HepG2 (cell line): ENCODE measurements around the gene TMEM131L. TPM values are rescaled to one million over a fixed set of nuclear protein-coding genes. Genes with fewer than 3 reads are reported as not detected.

Experiments used
- ATAC-seq: fragments of 200-7000 bp; cut with Tn5 transposase; 3 replicates; pipeline ENCODE4 v1.9.1; 2020; ENCODE audit warnings: mild to moderate bottlenecking, moderate library complexity
- BruUV-seq: library from RNA; stranded (reverse); fragments of 400-500 nt; replicated peaks from 2 replicates; lab custom pipeline; 2021; lab: Mats Ljungman, UMichigan
- CTCF ChIA-PET: fragments of 300-600 bp; formaldehyde crosslinking; extraction: SDS; loops from one replicate; lab custom pipeline; 2021; ENCODE audit warnings: low total read pairs, inconsistent platforms, low intra/inter-chr PET ratio; lab: Yijun Ruan, JAX
- POLR2A ChIA-PET: fragments of 350-600 bp; sonication (Branson Sonifier 250); formaldehyde crosslinking; loops from one replicate; lab custom pipeline; 2020; ENCODE audit warnings: antibody characterized with exemption, inconsistent platforms; lab: Yijun Ruan, JAX
- DNase-seq: peaks from one replicate; pipeline ENCODE4 v3.0.0-alpha.2; 2015; ENCODE audit warnings: low spot score
- FAIRE-seq: peaks from 3 replicates; lab custom pipeline; 2011; peaks lifted over from hg19 to GRCh38; lab: Jason Lieb, UNC
- H2AFZ ChIP-seq: one replicate; pipeline ENCODE4 v1.6.1; 2011; ENCODE audit warnings: low read length, inconsistent platforms
- H3K27ac ChIP-seq: fragments of 300-600 bp; 3 replicates; pipeline ENCODE4 v1.8.0; 2011; ENCODE audit warnings: mixed run types, mild to moderate bottlenecking, mixed read lengths, low read length, inconsistent platforms; ENCODE audit not compliant: insufficient read depth; ENCODE audit errors: extremely low read length
- H3K27me3 ChIP-seq, 2 experiments: fragments of 200-600 bp in 1 of 2; 2 replicates in 1 of 2; 3 replicates in 1 of 2; pipeline versions ENCODE4 v1.6.0 to v1.8.0; 2011; ENCODE audit warnings: low read length in 2 of 2, mild to moderate bottlenecking in 2 of 2, moderate library complexity in 2 of 2, inconsistent platforms in 1 of 2; ENCODE audit not compliant: insufficient read depth in 2 of 2, control insufficient read depth in 1 of 2
- H3K36me3 ChIP-seq, 2 experiments: fragments of 200-600 bp in 1 of 2; replicated peaks in 1 of 2; 2 replicates in 1 of 2; 3 replicates in 1 of 2; pipeline versions ENCODE4 v1.5.1 to v1.8.0; 2011; ENCODE audit warnings: low read length in 2 of 2, inconsistent platforms in 1 of 2; ENCODE audit not compliant: insufficient read depth in 2 of 2, control insufficient read depth in 1 of 2
- H3K4me1 ChIP-seq: 2 replicates; pipeline ENCODE4 v1.5.1; 2012; ENCODE audit warnings: low read length, inconsistent platforms; ENCODE audit not compliant: insufficient read depth
- H3K4me2 ChIP-seq: 2 replicates; pipeline ENCODE4 v1.6.0; 2011; ENCODE audit warnings: low read depth, low read length, inconsistent platforms
- H3K4me3 ChIP-seq, 3 experiments: fragments of 200-600 bp in 1 of 3; sonication (generic), shearing (Covaris generic) in 1 of 3; replicated peaks in 1 of 3; 2 replicates each; pipeline ENCODE4 v1.5.1; 2011 to 2016; ENCODE audit warnings: low read length in 3 of 3, inconsistent platforms in 2 of 3, low read depth in 2 of 3, mild to moderate bottlenecking in 2 of 3, control low read depth in 1 of 3, mixed read lengths in 1 of 3; ENCODE audit not compliant: insufficient read depth in 1 of 3
- H3K79me2 ChIP-seq: one replicate; pipeline ENCODE4 v1.6.1; 2011; ENCODE audit warnings: low read length, inconsistent platforms; ENCODE audit not compliant: insufficient read depth
- H3K9ac ChIP-seq: 2 replicates; pipeline ENCODE4 v1.6.0; 2011; ENCODE audit warnings: mild to moderate bottlenecking, low read depth, low read length, inconsistent platforms; ENCODE audit not compliant: insufficient read depth
- H3K9me3 ChIP-seq: 2 replicates; pipeline ENCODE4 v1.5.1; 2012; ENCODE audit warnings: mild to moderate bottlenecking, low read length
- H4K20me1 ChIP-seq: 2 replicates; pipeline ENCODE4 v1.6.0; 2011; ENCODE audit warnings: inconsistent platforms, mild to moderate bottlenecking, low read length, moderate library complexity; ENCODE audit not compliant: insufficient read depth
- DR1 ChIP-seq: sonication (generic); formaldehyde crosslinking; IDR thresholded peaks from 2 replicates; pipeline ENCODE4 v1.8.0; 2021; ENCODE audit warnings: mild to moderate bottlenecking, missing genetic modification reagents, inconsistent platforms
- FOSL2 ChIP-seq: sonication (generic); formaldehyde crosslinking; IDR thresholded peaks from 2 replicates; pipeline ENCODE4 v1.4.0; 2020; ENCODE audit warnings: missing genetic modification reagents
- RBM39 ChIP-seq: fragments of 200-400 bp; formaldehyde crosslinking; IDR thresholded peaks from one replicate; pipeline ENCODE4 v1.6.1; 2018; ENCODE audit warnings: antibody characterized with exemption, mild to moderate bottlenecking, low read depth, low read length; ENCODE audit not compliant: poor library complexity, severe bottlenecking
- RFXAP ChIP-seq: sonication (generic); formaldehyde crosslinking; IDR thresholded peaks from 2 replicates; pipeline ENCODE4 v1.4.0; 2020; ENCODE audit warnings: missing genetic modification reagents, borderline replicate concordance
- SAP130 ChIP-seq: IDR thresholded peaks from 2 replicates; pipeline ENCODE4 v1.6.1; 2016; ENCODE audit warnings: low read depth
- SIX4 ChIP-seq: sonication (generic); formaldehyde crosslinking; IDR thresholded peaks from 2 replicates; pipeline ENCODE4 v1.4.0; 2020; ENCODE audit warnings: missing genetic modification reagents
- ZNF605 ChIP-seq: sonication (generic); formaldehyde crosslinking; IDR thresholded peaks from 2 replicates; pipeline ENCODE4 v1.8.0; 2022; ENCODE audit warnings: mild to moderate bottlenecking, missing genetic modification reagents
- WGBS: methylation state at CpG from one replicate; pipeline ENCODE4 v1.1.6; 2017; ENCODE audit warnings: low lambda C conversion rate; 5-methylcytosine and 5-hydroxymethylcytosine counted together
- in situ Hi-C: cut with HindIII; loops from 2 replicates; pipeline ENCODE4 v1.10.0; 2017; ENCODE audit warnings: low pct_unique_long_range_greater_than_20kb; ENCODE audit not compliant: extremely low pct_ligation_motif_present
- intact Hi-C: fragments of 100-400 bp; cut with micrococcal nuclease; formaldehyde crosslinking; loops from one replicate; pipeline ENCODE4 v1.10.0; 2022; ENCODE audit not compliant: unreplicated experiment
- polyA plus RNA-seq, 8 experiments: library from polyadenylated mRNA; depleted of rRNA in 3 of 8; stranded (reverse) in 7 of 8; unstranded in 1 of 8; fragments of >200 nt; fragmentation: Illumina TruSeq in 4 of 8; extraction: Trizol in 4 of 8; gene quantifications; 2 replicates each; pipeline versions ENCODE4 v1.2.1 to v1.2.3, GENCODE V29; 2011 to 2016; ENCODE audit warnings: low read depth in 4 of 8, missing spikeins in 1 of 8, mixed read lengths in 1 of 8; ENCODE audit not compliant: insufficient read depth in 1 of 8
- total RNA-seq, 5 experiments: library from RNA; depleted of rRNA; stranded (reverse); fragments of >200 nt; fragmentation: Illumina TruSeq; extraction: Trizol; gene quantifications; 2 replicates each; pipeline ENCODE4 v1.2.3, GENCODE V29; 2016; ENCODE audit warnings: low read depth in 1 of 5
- TF ChIP-seq, protein P1 (sequence below): sonication (generic); formaldehyde crosslinking; IDR thresholded peaks from 2 replicates; pipeline ENCODE4 v1.4.0; 2020; ENCODE audit warnings: missing genetic modification reagents, borderline replicate concordance
- TF ChIP-seq, protein P2 (sequence below): sonication (generic); formaldehyde crosslinking; conservative IDR thresholded peaks from 2 replicates; pipeline ENCODE4 v1.8.1; 2023; ENCODE audit warnings: missing genetic modification reagents

Gene TMEM131L
- total and polyA plus RNA-seq, 2 of the 13 experiments (the other 11 are each of a cell fraction or from before 2014, with no cell fraction given), result 2.2 to 4.5 TPM

DNA sequence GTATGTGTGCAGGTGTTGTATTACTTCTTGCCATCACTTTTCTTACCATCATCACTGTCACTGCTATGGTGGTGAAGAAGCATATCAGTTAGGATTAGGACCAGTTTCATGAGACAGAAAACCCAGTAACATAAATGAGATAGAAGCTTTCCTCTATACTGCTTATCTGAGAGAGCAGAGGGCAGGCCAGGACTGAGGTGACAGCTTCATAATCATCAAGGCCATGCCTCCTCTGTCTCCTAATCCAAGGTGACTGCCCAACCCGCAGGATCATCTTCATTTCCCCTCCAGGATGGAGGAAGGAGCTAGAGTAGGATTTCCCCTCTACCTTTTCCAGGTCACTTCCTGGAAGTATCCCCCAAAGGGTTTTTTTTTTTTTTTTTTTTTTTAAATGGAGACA is 35.4 kb downstream of the TMEM131L start (continued):
- TF ChIP-seq, protein P1, sequence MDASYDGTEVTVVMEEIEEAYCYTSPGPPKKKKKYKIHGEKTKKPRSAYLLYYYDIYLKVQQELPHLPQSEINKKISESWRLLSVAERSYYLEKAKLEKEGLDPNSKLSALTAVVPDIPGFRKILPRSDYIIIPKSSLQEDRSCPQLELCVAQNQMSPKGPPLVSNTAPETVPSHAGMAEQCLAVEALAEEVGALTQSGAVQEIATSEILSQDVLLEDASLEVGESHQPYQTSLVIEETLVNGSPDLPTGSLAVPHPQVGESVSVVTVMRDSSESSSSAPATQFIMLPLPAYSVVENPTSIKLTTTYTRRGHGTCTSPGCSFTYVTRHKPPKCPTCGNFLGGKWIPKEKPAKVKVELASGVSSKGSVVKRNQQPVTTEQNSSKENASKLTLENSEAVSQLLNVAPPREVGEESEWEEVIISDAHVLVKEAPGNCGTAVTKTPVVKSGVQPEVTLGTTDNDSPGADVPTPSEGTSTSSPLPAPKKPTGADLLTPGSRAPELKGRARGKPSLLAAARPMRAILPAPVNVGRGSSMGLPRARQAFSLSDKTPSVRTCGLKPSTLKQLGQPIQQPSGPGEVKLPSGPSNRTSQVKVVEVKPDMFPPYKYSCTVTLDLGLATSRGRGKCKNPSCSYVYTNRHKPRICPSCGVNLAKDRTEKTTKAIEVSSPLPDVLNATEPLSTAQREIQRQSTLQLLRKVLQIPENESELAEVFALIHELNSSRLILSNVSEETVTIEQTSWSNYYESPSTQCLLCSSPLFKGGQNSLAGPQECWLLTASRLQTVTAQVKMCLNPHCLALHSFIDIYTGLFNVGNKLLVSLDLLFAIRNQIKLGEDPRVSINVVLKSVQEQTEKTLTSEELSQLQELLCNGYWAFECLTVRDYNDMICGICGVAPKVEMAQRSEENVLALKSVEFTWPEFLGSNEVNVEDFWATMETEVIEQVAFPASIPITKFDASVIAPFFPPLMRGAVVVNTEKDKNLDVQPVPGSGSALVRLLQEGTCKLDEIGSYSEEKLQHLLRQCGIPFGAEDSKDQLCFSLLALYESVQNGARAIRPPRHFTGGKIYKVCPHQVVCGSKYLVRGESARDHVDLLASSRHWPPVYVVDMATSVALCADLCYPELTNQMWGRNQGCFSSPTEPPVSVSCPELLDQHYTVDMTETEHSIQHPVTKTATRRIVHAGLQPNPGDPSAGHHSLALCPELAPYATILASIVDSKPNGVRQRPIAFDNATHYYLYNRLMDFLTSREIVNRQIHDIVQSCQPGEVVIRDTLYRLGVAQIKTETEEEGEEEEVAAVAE (CRISPR knock-in tag), result no peak

DNA sequence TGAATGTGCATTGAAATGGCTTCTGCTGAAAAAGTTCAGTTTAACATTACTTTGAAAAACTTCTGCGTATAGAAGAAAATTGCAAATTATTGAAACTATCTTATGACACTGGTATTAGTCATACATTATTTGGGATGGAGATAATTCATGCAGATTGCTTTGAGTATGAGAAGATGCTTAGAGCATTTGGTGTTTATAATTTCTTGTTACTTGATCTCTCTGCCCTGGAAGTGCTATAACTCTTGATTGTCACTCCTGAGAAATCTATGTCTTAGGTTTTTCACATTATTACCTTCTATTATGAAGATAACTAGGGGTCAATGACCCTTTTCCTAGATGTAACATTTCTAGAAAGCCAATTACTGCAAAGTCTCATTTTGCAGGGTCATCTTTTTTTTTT is 36.4 kb downstream of the TMEM131L start:
- Histone ChIP-seq H3K79me2 (no peaks in the 10 kb centered on the region), H3K27ac (no peak overlapping the region), H3K4me3 (no peak overlapping the region), H3K36me3 (no peaks in the 10 kb centered on the region), H3K9me3 (no peaks in the 10 kb centered on the region), H3K27me3 (no peaks in the 10 kb centered on the region), H3K4me2 (no peak overlapping the region), H2AFZ (no peak overlapping the region), H4K20me1 (no peaks in the 10 kb centered on the region), H3K9ac (no peak overlapping the region), H3K4me1 (peaks cover 25% of the 10 kb centered on the region)
- 92% methylated on average over 1 of the region's 1 CpG for WGBS
- BruUV-seq, result no TSS peak
- intact Hi-C loops, result no loop called here
- no peak for DNase-seq
- TF ChIP-seq RBM39 (no peak), ZNF605 (CRISPR knock-in tag) (no peak), SIX4 (CRISPR knock-in tag) (no peak), FOSL2 (CRISPR knock-in tag) (no peak), DR1 (CRISPR knock-in tag) (no peak), RFXAP (CRISPR knock-in tag) (no peak), SAP130 (CRISPR knock-in tag) (no peak)
- TF ChIP-seq, protein P2, sequence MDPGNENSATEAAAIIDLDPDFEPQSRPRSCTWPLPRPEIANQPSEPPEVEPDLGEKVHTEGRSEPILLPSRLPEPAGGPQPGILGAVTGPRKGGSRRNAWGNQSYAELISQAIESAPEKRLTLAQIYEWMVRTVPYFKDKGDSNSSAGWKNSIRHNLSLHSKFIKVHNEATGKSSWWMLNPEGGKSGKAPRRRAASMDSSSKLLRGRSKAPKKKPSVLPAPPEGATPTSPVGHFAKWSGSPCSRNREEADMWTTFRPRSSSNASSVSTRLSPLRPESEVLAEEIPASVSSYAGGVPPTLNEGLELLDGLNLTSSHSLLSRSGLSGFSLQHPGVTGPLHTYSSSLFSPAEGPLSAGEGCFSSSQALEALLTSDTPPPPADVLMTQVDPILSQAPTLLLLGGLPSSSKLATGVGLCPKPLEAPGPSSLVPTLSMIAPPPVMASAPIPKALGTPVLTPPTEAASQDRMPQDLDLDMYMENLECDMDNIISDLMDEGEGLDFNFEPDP (CRISPR knock-in tag), result no peak
- CTCF ChIA-PET, result no interaction called here
- no peak for FAIRE-seq
- POLR2A ChIA-PET, result no interaction called here
- no peak for ATAC-seq
- in situ Hi-C loops, result no loop called here
